ENCODE data around the gene ELF4. TPM values are rescaled to one million over a fixed set of nuclear protein-coding genes. Genes with fewer than 3 reads are reported as not detected.
A peak's percentile ranks its signal among the peaks of the same experiment; 100 is the strongest.

Gene ELF4
- total RNA-seq, 1 donor, result 25.0 TPM

DNA sequence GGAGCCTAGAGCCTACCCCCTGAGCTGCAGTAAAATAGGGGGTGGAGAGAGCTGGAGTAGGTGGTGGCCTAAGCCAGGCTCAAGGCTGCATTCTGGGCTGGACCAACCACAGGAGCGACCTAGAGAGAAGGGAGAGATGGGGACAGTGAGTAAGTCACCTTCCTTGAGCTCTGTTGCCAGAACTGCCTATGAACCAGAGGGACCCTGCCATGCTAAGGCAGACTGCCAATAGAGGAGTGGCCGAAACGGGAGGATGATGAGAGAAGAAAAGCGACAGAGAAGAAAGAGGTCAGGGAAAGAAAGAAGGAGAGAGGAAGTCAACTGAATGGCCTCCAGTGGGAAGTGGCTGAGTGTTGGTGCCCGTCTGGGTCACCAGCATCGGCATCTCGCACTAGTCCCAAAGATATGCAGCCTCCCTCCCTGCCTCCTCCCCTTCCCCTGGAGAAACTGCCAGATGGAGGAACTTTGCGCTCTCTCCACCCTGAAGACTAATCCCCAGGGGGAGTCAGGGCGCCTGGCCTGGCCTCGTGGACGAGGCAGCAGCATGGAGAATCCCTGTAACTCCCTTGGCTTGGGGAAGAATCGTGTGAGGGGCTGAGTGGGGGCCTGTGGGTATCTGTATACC lies 28.8 kb downstream of the ELF4 start:
- no peaks in the 10 kb centered on the region for H3K27me3 ChIP-seq (ENCODE audit: insufficient read depth, low read length)
- TF ChIP-seq, protein P1, sequence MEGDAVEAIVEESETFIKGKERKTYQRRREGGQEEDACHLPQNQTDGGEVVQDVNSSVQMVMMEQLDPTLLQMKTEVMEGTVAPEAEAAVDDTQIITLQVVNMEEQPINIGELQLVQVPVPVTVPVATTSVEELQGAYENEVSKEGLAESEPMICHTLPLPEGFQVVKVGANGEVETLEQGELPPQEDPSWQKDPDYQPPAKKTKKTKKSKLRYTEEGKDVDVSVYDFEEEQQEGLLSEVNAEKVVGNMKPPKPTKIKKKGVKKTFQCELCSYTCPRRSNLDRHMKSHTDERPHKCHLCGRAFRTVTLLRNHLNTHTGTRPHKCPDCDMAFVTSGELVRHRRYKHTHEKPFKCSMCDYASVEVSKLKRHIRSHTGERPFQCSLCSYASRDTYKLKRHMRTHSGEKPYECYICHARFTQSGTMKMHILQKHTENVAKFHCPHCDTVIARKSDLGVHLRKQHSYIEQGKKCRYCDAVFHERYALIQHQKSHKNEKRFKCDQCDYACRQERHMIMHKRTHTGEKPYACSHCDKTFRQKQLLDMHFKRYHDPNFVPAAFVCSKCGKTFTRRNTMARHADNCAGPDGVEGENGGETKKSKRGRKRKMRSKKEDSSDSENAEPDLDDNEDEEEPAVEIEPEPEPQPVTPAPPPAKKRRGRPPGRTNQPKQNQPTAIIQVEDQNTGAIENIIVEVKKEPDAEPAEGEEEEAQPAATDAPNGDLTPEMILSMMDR (IDR thresholded peaks at IDR 0.05; ENCODE audit: extremely low read depth, low read depth, low read length), result no peak
- H3K79me2 ChIP-seq (ENCODE audit: insufficient read depth, low read length), result peaks cover 37% of the 10 kb centered on the region
- H3K9me3 ChIP-seq (ENCODE audit: low read depth, low read length), result no peaks in the 10 kb centered on the region
- no peak overlapping the region for H3K4me3 ChIP-seq (ENCODE audit: insufficient read depth, low read length)
- peaks cover 14% of the 10 kb centered on the region for H3K4me1 ChIP-seq (ENCODE audit: insufficient read depth, low read length)
- H3K36me3 ChIP-seq (ENCODE audit: insufficient read depth, low read length), result no peaks in the 10 kb centered on the region
- H2AFZ ChIP-seq (ENCODE audit: low read length), result no peak overlapping the region
- no peak overlapping the region for H3K4me2 ChIP-seq (ENCODE audit: insufficient read depth, low read length)
- H4K20me1 ChIP-seq (ENCODE audit: insufficient read depth, low read length), result peaks cover 18% of the 10 kb centered on the region
- H3K27ac ChIP-seq (ENCODE audit: low read depth, low read length), result peak overlapping the region; percentile 60
- peak; percentile 76 for DNase-seq (ENCODE audit: insufficient read length, low spot score, missing footprints)

DNA sequence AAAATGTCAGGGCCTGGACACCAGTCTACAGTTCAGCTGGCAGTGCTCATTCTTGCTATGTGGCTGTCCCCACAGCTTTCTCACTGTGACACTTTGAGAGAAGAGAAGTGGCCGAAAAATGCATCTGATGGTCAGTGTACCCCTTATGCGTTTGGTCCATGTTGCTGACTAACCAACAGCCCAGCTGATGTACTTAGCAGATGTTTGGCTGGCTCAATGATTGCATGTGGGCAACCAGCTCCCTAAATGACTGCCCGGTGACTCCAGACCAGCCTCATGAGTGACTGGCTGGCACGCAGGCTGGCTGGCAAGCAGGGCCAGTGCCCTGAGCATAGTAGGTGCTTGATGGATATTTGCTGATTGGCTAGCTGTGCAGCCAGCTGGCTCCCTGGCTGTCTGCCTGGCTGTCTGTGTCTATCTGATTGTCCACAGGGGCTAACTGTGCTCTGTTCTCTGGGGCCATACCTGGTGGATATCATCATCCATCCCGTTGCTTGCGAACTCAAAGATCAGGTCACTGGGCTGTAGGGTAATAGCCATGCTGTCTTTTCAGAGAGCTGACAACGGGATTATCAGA lies 29.4 kb downstream of the ELF4 start:
- no peaks in the 10 kb centered on the region for H3K9me3 ChIP-seq (ENCODE audit: low read depth, low read length)
- no peak overlapping the region for H3K4me2 ChIP-seq (ENCODE audit: insufficient read depth, low read length)
- H3K4me3 ChIP-seq (ENCODE audit: insufficient read depth, low read length), result no peak overlapping the region
- H4K20me1 ChIP-seq (ENCODE audit: insufficient read depth, low read length), result peaks cover 14% of the 10 kb centered on the region
- TF ChIP-seq, protein P1 (IDR thresholded peaks at IDR 0.05; ENCODE audit: extremely low read depth, low read depth, low read length), result no peak
- no peaks in the 10 kb centered on the region for H3K36me3 ChIP-seq (ENCODE audit: insufficient read depth, low read length)
- no peak overlapping the region for H2AFZ ChIP-seq (ENCODE audit: low read length)
- peaks cover 14% of the 10 kb centered on the region for H3K4me1 ChIP-seq (ENCODE audit: insufficient read depth, low read length)
- H3K27ac ChIP-seq (ENCODE audit: low read depth, low read length), result no peak overlapping the region
- no peaks in the 10 kb centered on the region for H3K27me3 ChIP-seq (ENCODE audit: insufficient read depth, low read length)
- peaks cover 31% of the 10 kb centered on the region for H3K79me2 ChIP-seq (ENCODE audit: insufficient read depth, low read length)
- peak; percentile 53 for DNase-seq (ENCODE audit: insufficient read length, low spot score, missing footprints)

DNA sequence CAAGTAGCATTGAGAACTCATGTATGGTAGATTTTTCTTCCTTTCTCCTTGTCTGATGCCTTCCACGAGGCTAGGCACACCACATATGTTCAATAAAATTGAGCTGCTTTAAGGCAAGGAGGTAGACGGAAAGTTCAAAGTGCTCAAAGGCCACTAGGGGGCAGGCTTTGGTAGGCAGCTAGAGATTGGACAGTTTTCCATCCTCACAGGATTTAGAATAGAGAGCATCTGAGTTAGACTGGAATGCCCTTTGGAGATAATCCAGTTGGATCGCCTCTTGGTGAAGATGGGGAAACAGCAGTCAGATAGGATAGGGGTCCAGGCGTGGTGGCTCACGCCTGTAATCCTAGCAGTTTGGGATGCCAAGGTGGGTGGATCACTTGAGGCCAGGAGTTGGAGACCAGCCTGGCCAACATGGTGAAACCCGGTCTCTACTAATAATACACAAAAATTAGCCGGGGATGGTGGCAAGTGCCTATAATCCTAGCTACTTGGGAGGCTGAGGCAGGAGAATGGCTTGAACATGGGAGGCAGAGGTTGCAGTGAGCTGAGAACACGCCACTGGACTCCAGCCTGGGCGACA lies 30.4 kb downstream of the ELF4 start:
- TF ChIP-seq, protein P1 (IDR thresholded peaks at IDR 0.05; ENCODE audit: extremely low read depth, low read depth, low read length), result peak; percentile 82
- peaks cover 21% of the 10 kb centered on the region for H3K79me2 ChIP-seq (ENCODE audit: insufficient read depth, low read length)
- no peaks in the 10 kb centered on the region for H3K36me3 ChIP-seq (ENCODE audit: insufficient read depth, low read length)
- H3K4me1 ChIP-seq (ENCODE audit: insufficient read depth, low read length), result peaks cover 14% of the 10 kb centered on the region
- no peak overlapping the region for H3K4me3 ChIP-seq (ENCODE audit: insufficient read depth, low read length)
- H3K27ac ChIP-seq (ENCODE audit: low read depth, low read length), result no peak overlapping the region
- peaks cover 10% of the 10 kb centered on the region for H4K20me1 ChIP-seq (ENCODE audit: insufficient read depth, low read length)
- peak; percentile 95 for DNase-seq (ENCODE audit: insufficient read length, low spot score, missing footprints)
- no peak overlapping the region for H3K4me2 ChIP-seq (ENCODE audit: insufficient read depth, low read length)
- no peaks in the 10 kb centered on the region for H3K27me3 ChIP-seq (ENCODE audit: insufficient read depth, low read length)
- no peaks in the 10 kb centered on the region for H3K9me3 ChIP-seq (ENCODE audit: low read depth, low read length)
- no peak overlapping the region for H2AFZ ChIP-seq (ENCODE audit: low read length)

DNA sequence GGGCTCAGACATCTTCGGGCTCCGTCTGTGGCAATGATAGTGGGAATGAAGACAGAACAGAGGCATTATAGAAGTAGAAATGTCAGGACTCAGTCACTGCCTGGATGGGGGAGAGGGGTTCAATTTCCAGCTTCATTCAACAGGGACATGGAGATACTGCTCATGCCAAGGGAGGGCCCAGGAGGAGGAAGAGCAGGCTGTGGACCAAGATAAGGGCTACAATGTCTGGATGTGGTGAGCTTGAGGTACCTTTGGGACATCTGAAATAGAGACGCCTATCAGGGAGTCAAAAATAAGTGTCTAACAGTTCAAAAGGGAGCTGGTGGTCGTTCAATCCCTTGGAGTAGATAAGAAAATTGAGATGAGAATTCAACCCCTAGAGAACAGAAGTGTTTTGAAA lies 34.5 kb downstream of the ELF4 start:
- TF ChIP-seq, protein P1 (IDR thresholded peaks at IDR 0.05; ENCODE audit: extremely low read depth, low read depth, low read length), result no peak
- Histone ChIP-seq H3K79me2 (ENCODE audit: insufficient read depth, low read length) (no peaks in the 10 kb centered on the region), H3K9me3 (ENCODE audit: low read depth, low read length) (no peaks in the 10 kb centered on the region), H4K20me1 (ENCODE audit: insufficient read depth, low read length) (no peaks in the 10 kb centered on the region), H3K36me3 (ENCODE audit: insufficient read depth, low read length) (peaks cover 4% of the 10 kb centered on the region), H2AFZ (ENCODE audit: low read length) (no peak overlapping the region), H3K4me3 (ENCODE audit: insufficient read depth, low read length) (no peak overlapping the region), H3K4me1 (ENCODE audit: insufficient read depth, low read length) (no peaks in the 10 kb centered on the region), H3K4me2 (ENCODE audit: insufficient read depth, low read length) (no peak overlapping the region), H3K27ac (ENCODE audit: low read depth, low read length) (no peak overlapping the region), H3K27me3 (ENCODE audit: insufficient read depth, low read length) (no peaks in the 10 kb centered on the region)
- no peak for DNase-seq (ENCODE audit: insufficient read length, low spot score, missing footprints)
